HEK293 (cell line): ENCODE results near the gene R3HDM2.

Source experiments
- BCL6B ChIP-seq: fragments of 450-650 bp; formaldehyde crosslinking; IDR thresholded peaks from 2 replicates; pipeline ENCODE4 v1.5.1; 2017; ENCODE audit warnings: missing biosample characterization, missing genetic modification characterization
- CTCF ChIP-seq: fragments of 450-650 bp; formaldehyde crosslinking; IDR thresholded peaks from 2 replicates; pipeline ENCODE4 v1.5.1; 2016; ENCODE audit warnings: missing biosample characterization, missing genetic modification characterization
- KLF10 ChIP-seq: fragments of 450-650 bp; IDR thresholded peaks from 2 replicates; pipeline ENCODE4 v1.5.1; 2018; ENCODE audit warnings: missing biosample characterization, mild to moderate bottlenecking, missing genetic modification characterization
- ZBTB10 ChIP-seq: fragments of 450-650 bp; formaldehyde crosslinking; IDR thresholded peaks from 2 replicates; pipeline ENCODE4 v1.5.1; 2016; ENCODE audit warnings: missing biosample characterization, missing genetic modification characterization
- ZBTB44 ChIP-seq: fragments of 450-650 bp; IDR thresholded peaks from 2 replicates; pipeline ENCODE4 v1.5.1; 2018; ENCODE audit warnings: missing biosample characterization, mild to moderate bottlenecking, missing genetic modification characterization
- ZBTB49 ChIP-seq: fragments of 450-650 bp; formaldehyde crosslinking; IDR thresholded peaks from 2 replicates; pipeline ENCODE4 v1.5.1; 2016; ENCODE audit warnings: missing biosample characterization, missing genetic modification characterization, low read depth
- ZNF146 ChIP-seq: fragments of 450-650 bp; formaldehyde crosslinking; IDR thresholded peaks from 2 replicates; pipeline ENCODE4 v1.5.1; 2016; ENCODE audit warnings: missing biosample characterization, missing genetic modification characterization
- ZNF239 ChIP-seq: fragments of 450-650 bp; formaldehyde crosslinking; IDR thresholded peaks from 2 replicates; pipeline ENCODE4 v1.5.1; 2016; ENCODE audit warnings: missing biosample characterization, missing genetic modification characterization
- ZNF274 ChIP-seq, 2 experiments: fragments of 200-500 bp in 1 of 2; fragments of 450-650 bp in 1 of 2; sonication (Bioruptor generic) in 1 of 2; formaldehyde crosslinking in 1 of 2; IDR thresholded peaks; 2 replicates each; pipeline versions ENCODE4 v1.5.1 to v1.6.1; 2014 to 2016; ENCODE audit warnings: borderline replicate concordance in 1 of 2, inconsistent platforms in 1 of 2, low read length in 1 of 2, missing biosample characterization in 1 of 2, missing genetic modification characterization in 1 of 2
- ZNF335 ChIP-seq: fragments of 450-650 bp; formaldehyde crosslinking; conservative IDR thresholded peaks from 2 replicates; pipeline ENCODE4 v1.5.1; 2016; ENCODE audit warnings: missing biosample characterization, missing genetic modification characterization
- ZNF660 ChIP-seq: fragments of 450-650 bp; IDR thresholded peaks from 2 replicates; pipeline ENCODE4 v1.5.1; 2018; ENCODE audit warnings: missing biosample characterization, mild to moderate bottlenecking, missing genetic modification characterization
- ZNF701 ChIP-seq: fragments of 450-650 bp; formaldehyde crosslinking; IDR thresholded peaks from 2 replicates; pipeline ENCODE4 v1.5.1; 2016; ENCODE audit warnings: missing biosample characterization, missing genetic modification characterization
- ZSCAN18 ChIP-seq: fragments of 450-650 bp; formaldehyde crosslinking; IDR thresholded peaks from 2 replicates; pipeline ENCODE4 v1.5.1; 2016; ENCODE audit warnings: missing biosample characterization, missing genetic modification characterization
- ZXDB ChIP-seq: fragments of 450-650 bp; formaldehyde crosslinking; IDR thresholded peaks from 2 replicates; pipeline ENCODE4 v1.5.1; 2016; ENCODE audit warnings: missing biosample characterization, missing genetic modification characterization

GRCh38 chr12:57434517-57435223, 3.8 kb upstream of the R3HDM2 start, which contains the start of gene INHBC:
- TF ChIP-seq BCL6B (tag by site-specific recombination) (no peak), ZNF146 (tag by site-specific recombination) (no peak), ZXDB (tag by site-specific recombination) (no peak), CTCF (tag by site-specific recombination) (no peak), ZNF335 (tag by site-specific recombination) (no peak), ZNF701 (tag by site-specific recombination) (no peak), ZNF239 (tag by site-specific recombination) (no peak), ZBTB49 (tag by site-specific recombination) (no peak), ZBTB10 (tag by site-specific recombination) (no peak), KLF10 (no peak), ZNF274 (IDR thresholded peaks at IDR 0.05; ENCODE audit: low read length) (no peak), ZNF274 (tag by site-specific recombination; IDR thresholded peaks at IDR 0.05; ENCODE audit: borderline replicate concordance) (no peak), ZSCAN18 (tag by site-specific recombination) (no peak), ZNF660 (tag by site-specific recombination) (no peak), ZBTB44 (tag by site-specific recombination) (no peak)
